Adrenal gland (tissue), 12 donors: ENCODE measurements around the gene COX14. TPM values are rescaled to one million over a fixed set of nuclear protein-coding genes. Genes with fewer than 3 reads are reported as not detected.

Experiments
- DNase-seq, 7 donors: peaks; one replicate each; pipeline ENCODE4 v3.0.0-alpha.2; 2019 to 2020
- H3K27ac ChIP-seq, 5 donors: fragments of 200-600 bp; sonication (generic) in 4 of 5; 1 replicate in 3 of 5; 2 replicates in 2 of 5; pipeline versions ENCODE4 v1.5.1 to v1.8.0; 2016 to 2020; ENCODE audit warnings: mild to moderate bottlenecking in 1 of 5
- H3K27me3 ChIP-seq: fragments of 200-600 bp; 2 replicates; pipeline ENCODE4 v1.8.0; 2021
- H3K36me3 ChIP-seq, 2 donors: fragments of 200-600 bp; replicated peaks in 1 of 2; 1 replicate in 1 of 2; 2 replicates in 1 of 2; pipeline versions ENCODE4 v1.5.1 to v1.8.0; 2018 to 2022
- H3K4me1 ChIP-seq, 2 donors: fragments of 200-600 bp; replicated peaks in 1 of 2; 1 replicate in 1 of 2; 2 replicates in 1 of 2; pipeline versions ENCODE4 v1.5.1 to v1.8.0; 2018 to 2021
- H3K4me3 ChIP-seq, 4 donors: fragments of 200-600 bp; sonication (generic) in 3 of 4; one replicate each; pipeline ENCODE4 v1.5.1; 2016 to 2018
- H3K9me3 ChIP-seq, 3 donors: fragments of 200-600 bp; sonication (generic) in 1 of 3; replicated peaks in 1 of 3; 1 replicate in 2 of 3; 2 replicates in 1 of 3; pipeline versions ENCODE4 v1.5.1 to v1.8.0; 2016 to 2021
- CTCF ChIP-seq, 6 experiments: fragments of 450-650 bp in 4 of 6; fragments of 200-600 bp in 2 of 6; sonication (generic) in 1 of 6; IDR thresholded peaks; 1 replicate in 5 of 6; 2 replicates in 1 of 6; pipeline versions ENCODE4 v1.5.1 to v1.8.0; 2016 to 2021; ENCODE audit warnings: antibody characterized with exemption in 6 of 6, mild to moderate bottlenecking in 2 of 6, moderate library complexity in 1 of 6
- POLR2A ChIP-seq, 2 donors: fragments of 450-650 bp; IDR thresholded peaks; one replicate each; pipeline ENCODE4 v1.6.1; 2017; ENCODE audit warnings: antibody characterized with exemption in 2 of 2, mild to moderate bottlenecking in 2 of 2, moderate library complexity in 1 of 2
- WGBS, 4 donors: extraction: QIAGEN DNeasy Blood & Tissue Kit in 2 of 4; methylation state at CpG; one replicate each; pipeline versions ENCODE4 v1.1.5 to v1.1.7; 2013 to 2017; 5-methylcytosine and 5-hydroxymethylcytosine counted together
- intact Hi-C, 2 donors: fragments of 100-400 bp; cut with DNase I; formaldehyde crosslinking; loops; one replicate each; pipeline versions ENCODE4 v1.14.1 to v1.15.0; 2022 to 2023
- polyA plus RNA-seq, 3 donors: library from polyadenylated mRNA; stranded (reverse); fragments of 200-250 nt in 2 of 3; fragments of 350-450 nt in 1 of 3; fragmentation: Illumina TruSeq in 1 of 3; extraction: RNeasy Lipid Tissue Mini Kit (QIAGEN cat#74804) in 1 of 3; gene quantifications; one replicate each; pipeline ENCODE4 v1.2.3, GENCODE V29; 2013 to 2014
- total RNA-seq, 9 donors: library from RNA; depleted of rRNA in 4 of 9; stranded (reverse); fragments of >200 nt in 4 of 9; fragments of 120-200 nt in 1 of 9; fragmentation: NEBNext Ultra II Directional in 1 of 9; extraction: Animal tissue kit (Norgen Biotek cat#: 25700) in 1 of 9; gene quantifications; one replicate each; pipeline versions ENCODE4 v1.1.0 to v1.2.4, GENCODE V29; 2013 to 2023
- donor health status: healthy with polysubstance abuse.
- donor health status: Bipolar disorder and iron deficiency.
- donor health status: DM: yes; HTN: yes; CAD: no.
- donor health status: DM: no; HTN: no; CAD: no.
- donor health status: DM: no; HTN: no; CAD: no.
- donor health status: DM: yes; HTN: yes; CAD: no.

COX14 gene
- total and polyA plus RNA-seq, 12 donors: 61.2 to 150 (median 93.9) TPM

GRCh38 chr12:50075808-50076170 lies 36.2 kb upstream of the COX14 start:
- WGBS, 4 donors: 89 to 100% (median 100%) methylated on average over 1 of the region's 1 CpG; no CpG with 5 or more reads in 1 of the 4 donors
- no peaks in the 10 kb centered on the region for H3K36me3 ChIP-seq
- no peaks in the 10 kb centered on the region for H3K9me3 ChIP-seq
- H3K4me1 ChIP-seq: peaks cover 0 to 4% of the 10 kb centered on the region in 2 donors
- H3K27me3 ChIP-seq: no peaks in the 10 kb centered on the region
- H3K27ac ChIP-seq: no peak overlapping the region
- TF ChIP-seq CTCF (IDR thresholded peaks at IDR 0.05): no peak
- TF ChIP-seq POLR2A (IDR thresholded peaks at IDR 0.05): no peak
- no peak overlapping the region for H3K4me3 ChIP-seq
- DNase-seq: no peak
- intact Hi-C loops: loop anchor here in 1 of 2 donors (5.0 kb wide), 1 partner anchor 102 kb away; no protein-coding TSS in a partner anchor

- H3K27me3 ChIP-seq: no peaks in the 10 kb centered on the region
- intact Hi-C loops: loop anchor here in 1 of 2 donors (5.0 kb wide), 1 partner anchor 100 kb away; no protein-coding TSS in a partner anchor
- H3K4me1 ChIP-seq: peaks cover 0 to 4% of the 10 kb centered on the region in 2 donors
- no peaks in the 10 kb centered on the region for H3K9me3 ChIP-seq
- H3K27ac ChIP-seq: no peak overlapping the region
- H3K36me3 ChIP-seq: no peaks in the 10 kb centered on the region
- WGBS, 4 donors: 80 to 83% (median 81%) methylated on average over 10 to 12 of the region's 12 CpGs
- H3K4me3 ChIP-seq: no peak overlapping the region
- DNase-seq: no peak
- TF ChIP-seq POLR2A (IDR thresholded peaks at IDR 0.05): no peak
- no peak for TF ChIP-seq CTCF (IDR thresholded peaks at IDR 0.05)
These were observed 34.9 kb upstream of the COX14 start for GRCh38 chr12:50077099-50077498.

GRCh38 chr12:50078281-50078680 lies 33.8 kb upstream of the COX14 start:
- no peak for DNase-seq
- intact Hi-C loops: loop anchor here in 1 of 2 donors (5.0 kb wide), 1 partner anchor 99 kb away; no protein-coding TSS in a partner anchor
- Histone ChIP-seq H3K4me1 (peaks cover 0 to 4% of the 10 kb centered on the region in 2 donors), H3K9me3 (no peaks in the 10 kb centered on the region), H3K27me3 (no peaks in the 10 kb centered on the region), H3K27ac (no peak overlapping the region), H3K4me3 (no peak overlapping the region), H3K36me3 (no peaks in the 10 kb centered on the region)
- TF ChIP-seq POLR2A (IDR thresholded peaks at IDR 0.05) (no peak), CTCF (IDR thresholded peaks at IDR 0.05) (no peak)
- 88 to 99% (median 92%) methylated on average over 8 to 10 of the region's 10 CpGs for WGBS, 4 donors

- 83 to 92% (median 87%) methylated on average over 5 of the region's 5 CpGs for WGBS, 4 donors
- Histone ChIP-seq H3K4me3 (no peak overlapping the region), H3K4me1 (peaks cover 0 to 8% of the 10 kb centered on the region in 2 donors), H3K27ac (no peak overlapping the region), H3K27me3 (no peaks in the 10 kb centered on the region), H3K36me3 (no peaks in the 10 kb centered on the region), H3K9me3 (no peaks in the 10 kb centered on the region)
- DNase-seq: no peak
- intact Hi-C loops: loop anchor here in 1 of 2 donors (5.0 kb wide), 1 partner anchor 98 kb away; no protein-coding TSS in a partner anchor
- TF ChIP-seq CTCF (IDR thresholded peaks at IDR 0.05): no peak
- TF ChIP-seq POLR2A (IDR thresholded peaks at IDR 0.05): no peak
These were observed 32.3 kb upstream of the COX14 start for GRCh38 chr12:50079771-50080170.
